ENCODE results near the gene ZNF599.

DNA sequence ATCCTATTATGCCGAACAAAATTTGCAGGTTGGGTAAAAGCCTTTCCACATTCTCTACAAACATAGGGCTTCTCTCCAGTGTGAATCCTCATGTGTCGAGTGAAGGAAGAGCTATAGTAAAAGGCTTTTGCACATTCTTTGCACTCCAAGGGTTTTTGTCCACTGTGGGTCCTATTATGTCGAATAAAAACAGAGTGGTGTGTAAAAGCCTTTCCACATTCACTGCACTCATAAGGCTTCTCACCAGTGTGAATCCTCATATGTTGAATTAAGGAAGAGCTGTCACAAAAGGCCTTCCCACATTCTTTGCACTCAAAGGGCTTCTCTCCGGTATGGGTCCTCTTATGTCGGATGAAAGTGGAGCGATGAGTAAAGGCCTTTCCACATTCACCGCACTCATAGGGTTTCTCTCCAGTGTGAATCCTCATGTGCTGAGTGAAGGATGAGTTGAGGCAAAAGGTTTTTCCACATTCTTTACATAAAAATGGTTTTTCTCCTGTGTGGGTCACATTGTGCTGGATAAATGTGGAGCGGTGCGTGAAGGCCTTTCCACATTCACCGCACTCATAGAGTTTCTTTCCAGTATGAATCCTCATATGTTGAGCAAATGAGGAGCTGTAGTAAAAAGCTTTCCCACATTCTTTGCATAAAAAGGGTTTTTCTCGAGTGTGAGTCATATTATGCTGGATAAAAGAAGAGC is 13.6 kb downstream of the ZNF599 start:
- TF ChIP-seq, protein P1, sequence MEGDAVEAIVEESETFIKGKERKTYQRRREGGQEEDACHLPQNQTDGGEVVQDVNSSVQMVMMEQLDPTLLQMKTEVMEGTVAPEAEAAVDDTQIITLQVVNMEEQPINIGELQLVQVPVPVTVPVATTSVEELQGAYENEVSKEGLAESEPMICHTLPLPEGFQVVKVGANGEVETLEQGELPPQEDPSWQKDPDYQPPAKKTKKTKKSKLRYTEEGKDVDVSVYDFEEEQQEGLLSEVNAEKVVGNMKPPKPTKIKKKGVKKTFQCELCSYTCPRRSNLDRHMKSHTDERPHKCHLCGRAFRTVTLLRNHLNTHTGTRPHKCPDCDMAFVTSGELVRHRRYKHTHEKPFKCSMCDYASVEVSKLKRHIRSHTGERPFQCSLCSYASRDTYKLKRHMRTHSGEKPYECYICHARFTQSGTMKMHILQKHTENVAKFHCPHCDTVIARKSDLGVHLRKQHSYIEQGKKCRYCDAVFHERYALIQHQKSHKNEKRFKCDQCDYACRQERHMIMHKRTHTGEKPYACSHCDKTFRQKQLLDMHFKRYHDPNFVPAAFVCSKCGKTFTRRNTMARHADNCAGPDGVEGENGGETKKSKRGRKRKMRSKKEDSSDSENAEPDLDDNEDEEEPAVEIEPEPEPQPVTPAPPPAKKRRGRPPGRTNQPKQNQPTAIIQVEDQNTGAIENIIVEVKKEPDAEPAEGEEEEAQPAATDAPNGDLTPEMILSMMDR (IDR thresholded peaks at IDR 0.05) = no peak
- TF ChIP-seq POLR2A (IDR thresholded peaks at IDR 0.05) = no peak
